Measurements from ENCODE around the gene ITPRID1. TPM values are rescaled to one million over a fixed set of nuclear protein-coding genes. Genes with fewer than 3 reads are reported as not detected.

Gene ITPRID1
- total and polyA plus RNA-seq, 2 of the 13 experiments (the other 11 are each of a cell fraction or from before 2014, with no cell fraction given) = not detected

- TF ChIP-seq BORCS8-MEF2B (CRISPR knock-in tag; IDR thresholded peaks at IDR 0.05) (no peak), ISX (CRISPR knock-in tag; conservative IDR thresholded peaks at IDR 0.05) (no peak), DR1 (CRISPR knock-in tag; IDR thresholded peaks at IDR 0.05) (no peak), SP1 (IDR thresholded peaks at IDR 0.05) (no peak), SP1 (CRISPR knock-in tag; IDR thresholded peaks at IDR 0.05) (no peak), SKI (IDR thresholded peaks at IDR 0.05; ENCODE audit: partially characterized antibody) (no peak), ZNF564 (CRISPR knock-in tag; IDR thresholded peaks at IDR 0.05) (no peak), KMT2B (CRISPR knock-in tag; IDR thresholded peaks at IDR 0.05) (no peak), ATF6 (CRISPR knock-in tag; conservative IDR thresholded peaks at IDR 0.05) (no peak), AHDC1 (CRISPR knock-in tag; IDR thresholded peaks at IDR 0.05; ENCODE audit: borderline replicate concordance) (no peak)
Observed at GRCh38 chr7:31699050-31699449, 185.2 kb downstream of the ITPRID1 start (continued).

Data from HepG2 (cell line).